CD14-positive monocyte (primary cell): Measurements from ENCODE around the gene RPL10. TPM values are rescaled to one million over a fixed set of nuclear protein-coding genes. Genes with fewer than 3 reads are reported as not detected.
A peak's percentile ranks its signal among the peaks of the same experiment; 100 is the strongest.
"Not testable (repeated sequence)": the region's sequence is repeated elsewhere in the genome, so short reads cannot be mapped to it uniquely, and the experiment has no call there.

Source experiments
- DNase-seq, 3 donors: peaks; one replicate each; pipeline ENCODE4 v3.0.0-alpha.2; 2011 to 2022
- H2AFZ ChIP-seq: 2 replicates; pipeline ENCODE4 v1.6.0; 2012; ENCODE audit warnings: mild to moderate bottlenecking, low read depth, low read length, inconsistent platforms; ENCODE audit not compliant: insufficient read depth, poor library complexity, severe bottlenecking
- H3K27ac ChIP-seq, 2 donors: 1 replicate in 1 of 2; 2 replicates in 1 of 2; pipeline ENCODE4 v1.5.1; 2012 to 2013; ENCODE audit warnings: low read length in 2 of 2, control low read depth in 1 of 2, inconsistent platforms in 1 of 2, low read depth in 1 of 2, mild to moderate bottlenecking in 1 of 2
- H3K27me3 ChIP-seq, 2 donors: one replicate each; pipeline versions ENCODE4 v1.6.0 to v1.6.1; 2011 to 2013; ENCODE audit warnings: low read length in 2 of 2; ENCODE audit not compliant: control insufficient read depth in 2 of 2, insufficient read depth in 2 of 2
- H3K36me3 ChIP-seq, 2 donors: replicated peaks in 1 of 2; 1 replicate in 1 of 2; 2 replicates in 1 of 2; pipeline versions ENCODE4 v1.5.1 to v1.6.1; 2012 to 2013; ENCODE audit warnings: low read length in 2 of 2, control low read depth in 1 of 2, inconsistent platforms in 1 of 2, mild to moderate bottlenecking in 1 of 2; ENCODE audit not compliant: insufficient read depth in 2 of 2, control insufficient read depth in 1 of 2
- H3K4me1 ChIP-seq, 2 donors: 1 replicate in 1 of 2; 2 replicates in 1 of 2; pipeline versions ENCODE4 v1.5.1 to v1.6.1; 2012 to 2013; ENCODE audit warnings: low read length in 2 of 2, control low read depth in 1 of 2, inconsistent platforms in 1 of 2, mild to moderate bottlenecking in 1 of 2, moderate library complexity in 1 of 2; ENCODE audit not compliant: insufficient read depth in 2 of 2, control insufficient read depth in 1 of 2
- H3K4me2 ChIP-seq: replicated peaks from 2 replicates; pipeline ENCODE3; 2012; ENCODE audit warnings: low read length, moderate library complexity, mild to moderate bottlenecking; ENCODE audit not compliant: poor library complexity, severe bottlenecking; ENCODE audit errors: extremely low read depth
- H3K4me3 ChIP-seq, 3 experiments: fragments of 200-600 bp in 1 of 3; sonication (generic) in 1 of 3; replicated peaks in 1 of 3; 1 replicate in 2 of 3; 2 replicates in 1 of 3; pipeline ENCODE4 v1.5.1; 2011 to 2013; ENCODE audit warnings: low read length in 3 of 3, mild to moderate bottlenecking in 3 of 3, control low read depth in 2 of 3, low read depth in 2 of 3, inconsistent platforms in 1 of 3, moderate library complexity in 1 of 3
- H3K79me2 ChIP-seq: 2 replicates; pipeline ENCODE4 v1.6.0; 2012; ENCODE audit warnings: mild to moderate bottlenecking, control low read depth, inconsistent platforms, low read length, moderate library complexity; ENCODE audit not compliant: insufficient read depth
- H3K9ac ChIP-seq: 2 replicates; pipeline ENCODE4 v1.6.0; 2017; ENCODE audit warnings: low read length, mild to moderate bottlenecking; ENCODE audit not compliant: insufficient read depth, poor library complexity, severe bottlenecking
- H3K9me3 ChIP-seq, 2 donors: replicated peaks in 1 of 2; 1 replicate in 1 of 2; 2 replicates in 1 of 2; pipeline versions ENCODE4 v1.5.1 to v1.6.1; 2012 to 2013; ENCODE audit warnings: low read length in 2 of 2, control low read depth in 1 of 2; ENCODE audit not compliant: control insufficient read depth in 1 of 2, insufficient read depth in 1 of 2
- H4K20me1 ChIP-seq: 2 replicates; pipeline ENCODE4 v1.6.0; 2012; ENCODE audit warnings: mild to moderate bottlenecking, low read length, control low read depth, moderate library complexity; ENCODE audit not compliant: insufficient read depth
- H3K27ac Mint-ChIP-seq, 7 donors: one replicate each; pipeline ENCODE4 v1.8.0; 2020; ENCODE audit warnings: mild to moderate bottlenecking in 7 of 7, mixed read lengths in 7 of 7, moderate library complexity in 6 of 7, inconsistent platforms in 2 of 7
- H3K27me3 Mint-ChIP-seq, 3 donors: one replicate each; pipeline ENCODE4 v1.8.0; 2021 to 2022; ENCODE audit warnings: low read depth in 3 of 3, mild to moderate bottlenecking in 3 of 3, mixed read lengths in 3 of 3, moderate library complexity in 3 of 3, inconsistent platforms in 1 of 3
- H3K36me3 Mint-ChIP-seq, 2 donors: one replicate each; pipeline ENCODE4 v1.8.0; 2020; ENCODE audit warnings: mixed read lengths in 2 of 2, inconsistent platforms in 1 of 2, mild to moderate bottlenecking in 1 of 2
- H3K4me1 Mint-ChIP-seq: one replicate; pipeline ENCODE4 v1.8.0; 2020; ENCODE audit warnings: mild to moderate bottlenecking, mixed read lengths
- H3K4me3 Mint-ChIP-seq, 2 donors: one replicate each; pipeline ENCODE4 v1.8.0; 2020; ENCODE audit warnings: mild to moderate bottlenecking in 2 of 2, mixed read lengths in 2 of 2, moderate library complexity in 1 of 2
- H3K9me3 Mint-ChIP-seq, 7 donors: one replicate each; pipeline ENCODE4 v1.8.0; 2020 to 2022; ENCODE audit warnings: mixed read lengths in 7 of 7, mild to moderate bottlenecking in 6 of 7, moderate library complexity in 6 of 7, inconsistent platforms in 2 of 7
- WGBS: methylation state at CpG from one replicate; pipeline ENCODE4 v1.1.5; 2013; ENCODE audit warnings: missing lambda C conversion rate; ENCODE audit not compliant: insufficient coverage; 5-methylcytosine and 5-hydroxymethylcytosine counted together
- intact Hi-C, 2 donors: fragments of 100-400 bp; cut with micrococcal nuclease; formaldehyde crosslinking; loops; one replicate each; pipeline versions ENCODE4 v1.15.0 to v1.15.1; 2023
- polyA plus RNA-seq, 3 donors: library from polyadenylated mRNA; depleted of rRNA in 1 of 3; unstranded in 2 of 3; stranded (reverse) in 1 of 3; fragments of 300-500 nt in 2 of 3; fragments of >200 nt in 1 of 3; fragmentation: Illumina TruSeq in 2 of 3; gene quantifications; 1 replicate in 2 of 3; 2 replicates in 1 of 3; pipeline ENCODE4 v1.2.3, GENCODE V29; 2012 to 2021

Gene RPL10
- polyA plus RNA-seq, 3 donors: 1,536 to 5,639 (median 1,724) TPM

DNA sequence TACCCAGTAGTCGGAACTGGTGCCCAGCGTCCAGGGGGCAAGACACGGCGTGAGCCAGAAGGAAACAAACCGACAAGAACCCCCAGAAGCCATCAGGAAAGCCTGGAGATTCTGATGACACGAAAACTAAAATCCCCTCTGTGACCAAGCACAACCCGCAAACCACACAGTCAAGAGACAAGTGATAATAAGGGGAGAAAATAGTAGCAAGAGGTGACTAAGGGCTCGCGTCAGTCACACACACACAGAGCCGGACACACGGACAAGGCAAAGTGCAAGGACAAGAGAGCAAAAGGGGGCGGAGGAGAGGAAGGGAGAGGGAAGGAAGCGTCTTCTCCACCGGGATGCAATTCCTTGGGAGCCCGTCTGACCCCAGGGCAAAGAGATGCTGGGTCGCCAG lies 9.5 kb upstream of the RPL10 start:
- H3K4me1 Mint-ChIP-seq, H3K36me3 ChIP-seq, DNase-seq, H3K27ac Mint-ChIP-seq, H3K9me3 Mint-ChIP-seq, H3K27ac ChIP-seq, H3K4me3 ChIP-seq, H3K4me1 ChIP-seq, H3K9ac ChIP-seq, H4K20me1 ChIP-seq, H3K9me3 ChIP-seq, H3K27me3 Mint-ChIP-seq, H3K27me3 ChIP-seq, H3K36me3 Mint-ChIP-seq, H2AFZ ChIP-seq, H3K4me3 Mint-ChIP-seq, H3K4me2 ChIP-seq, intact Hi-C loops, H3K79me2 ChIP-seq: not testable (repeated sequence)
- WGBS: no CpG with 5 or more reads among the region's 16 CpGs

GRCh38 chrX:154389812-154390747 lies 8.1 kb upstream of the RPL10 start:
- H2AFZ ChIP-seq, H3K27ac ChIP-seq, H3K36me3 ChIP-seq, H3K4me1 ChIP-seq, H3K4me1 Mint-ChIP-seq, H3K9me3 ChIP-seq, intact Hi-C loops, H3K79me2 ChIP-seq, H3K9ac ChIP-seq, H3K27me3 ChIP-seq, DNase-seq, H4K20me1 ChIP-seq, H3K27me3 Mint-ChIP-seq, H3K4me3 ChIP-seq, H3K4me2 ChIP-seq, H3K36me3 Mint-ChIP-seq, H3K9me3 Mint-ChIP-seq, H3K4me3 Mint-ChIP-seq: not testable (repeated sequence)
- H3K27ac Mint-ChIP-seq: peak overlapping the region in 1 of 7 donors; percentile 41
- no CpG with 5 or more reads among the region's 121 CpGs for WGBS

DNA sequence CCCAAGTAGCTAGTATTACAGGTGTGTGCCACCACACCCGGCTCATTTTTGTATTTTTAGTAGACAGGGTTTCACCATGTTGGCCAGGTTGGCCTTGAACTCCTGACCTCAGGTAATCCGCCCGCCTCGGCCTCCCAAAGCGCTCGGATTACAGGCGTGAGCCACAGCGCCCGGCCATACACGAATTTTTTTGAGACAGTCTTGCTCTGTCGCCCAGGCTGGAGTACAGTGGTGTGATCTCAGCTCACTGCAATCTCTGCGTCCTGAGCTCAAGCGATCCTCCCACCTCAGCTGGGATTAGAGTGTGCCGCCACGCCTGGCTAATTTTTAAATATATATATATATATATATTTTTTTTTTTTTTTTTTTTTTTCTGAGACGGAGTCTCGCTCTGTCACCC lies 1.8 kb upstream of the RPL10 start:
- not testable (repeated sequence) for H3K4me3 ChIP-seq, H3K9ac ChIP-seq, H3K27me3 ChIP-seq, H3K9me3 ChIP-seq, DNase-seq, H3K27me3 Mint-ChIP-seq, H3K27ac ChIP-seq, H3K4me2 ChIP-seq, H3K27ac Mint-ChIP-seq, H2AFZ ChIP-seq
- peaks cover 31% of the 10 kb centered on the region for H4K20me1 ChIP-seq
- peaks cover 20 to 28% of the 10 kb centered on the region in 2 donors for H3K4me1 ChIP-seq
- Mint-ChIP-seq H3K36me3 (peaks cover 20 to 27% of the 10 kb centered on the region in 2 donors), H3K4me1 (peaks cover 15% of the 10 kb centered on the region), H3K9me3 (peaks cover 0 to 22% (median 4%) of the 10 kb centered on the region in 7 donors), H3K4me3 (peak overlapping the region in 1 of 2 donors; percentile 97)
- H3K36me3 ChIP-seq: peaks cover 21 to 24% of the 10 kb centered on the region in 2 donors
- 100% methylated on average over 3 of the region's 17 CpGs for WGBS
- peaks cover 18% of the 10 kb centered on the region for H3K79me2 ChIP-seq
- intact Hi-C loops: loop anchor here in 1 of 2 donors (5.0 kb wide), 1 partner anchor 136 kb away; no protein-coding TSS in a partner anchor
